Ecto neural progenitor cell (in vitro differentiated cells): Measurements from ENCODE around the gene NRG4.
"Not testable (repeated sequence)": the region's sequence is repeated elsewhere in the genome, so short reads cannot be mapped to it uniquely, and the experiment has no call there.

Experiments used
- DNase-seq: peaks from one replicate; pipeline ENCODE4 v3.0.0-alpha.2; 2018; ENCODE audit warnings: low spot score

Gene NRG4

DNA sequence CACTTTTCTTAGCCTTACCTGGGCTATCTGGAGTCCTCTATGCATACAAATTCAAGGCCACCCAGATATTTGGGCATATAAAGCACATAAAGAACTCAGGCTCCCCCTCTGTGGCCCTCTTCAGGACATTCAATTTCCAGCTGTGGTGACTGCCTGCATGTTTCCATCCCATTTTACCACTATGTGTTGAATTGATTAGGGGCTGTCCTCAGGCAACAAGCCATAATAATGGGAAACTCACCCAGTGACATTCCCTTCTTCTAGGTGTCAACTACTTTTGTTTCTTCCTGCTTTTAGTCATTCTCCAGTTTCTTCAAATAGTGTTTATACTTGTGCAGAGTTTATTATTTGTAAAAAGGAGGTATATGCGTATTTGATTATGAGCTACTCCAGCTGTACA, 18.0 kb downstream of the NRG4 start:
- no peak for DNase-seq

DNA sequence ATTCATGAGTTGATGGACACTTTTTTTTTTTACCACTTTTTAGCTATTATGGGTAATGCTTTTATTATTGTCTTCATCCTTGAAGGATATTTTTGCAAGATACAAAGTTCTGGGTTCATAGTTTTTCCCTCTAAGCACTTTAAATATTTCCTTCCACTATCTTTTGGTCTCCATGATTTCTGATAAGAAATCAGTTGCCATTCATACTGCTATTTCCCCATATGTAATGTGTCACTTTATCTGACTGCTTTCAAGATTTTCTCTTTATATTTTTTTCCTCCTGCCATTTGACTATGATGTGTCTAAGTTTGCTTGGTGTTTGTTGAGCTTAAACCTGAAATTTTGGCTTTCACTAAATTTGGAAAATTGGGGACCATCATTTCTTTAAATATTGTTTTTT, 19.3 kb downstream of the NRG4 start:
- DNase-seq, result no peak

DNA sequence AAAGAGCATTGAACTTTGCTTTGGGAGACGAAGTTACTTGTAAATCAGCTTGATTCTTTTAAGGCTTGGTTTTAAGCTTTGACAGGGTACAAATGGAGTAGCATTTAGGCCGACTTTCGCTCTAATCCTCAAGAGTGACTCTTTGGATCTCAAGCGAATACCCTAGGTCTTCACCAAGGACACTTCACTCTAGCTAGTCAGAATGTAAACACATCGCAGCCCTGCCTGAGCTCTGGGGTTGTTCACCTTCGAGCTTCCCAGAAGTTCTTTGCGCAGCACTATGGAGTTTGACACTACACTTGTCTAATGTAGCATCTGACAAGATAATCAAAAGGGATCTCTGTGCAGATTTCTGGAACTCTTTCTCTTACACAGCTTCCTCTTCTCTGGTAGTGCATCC, 22.3 kb downstream of the NRG4 start:
- DNase-seq, result no peak

DNA sequence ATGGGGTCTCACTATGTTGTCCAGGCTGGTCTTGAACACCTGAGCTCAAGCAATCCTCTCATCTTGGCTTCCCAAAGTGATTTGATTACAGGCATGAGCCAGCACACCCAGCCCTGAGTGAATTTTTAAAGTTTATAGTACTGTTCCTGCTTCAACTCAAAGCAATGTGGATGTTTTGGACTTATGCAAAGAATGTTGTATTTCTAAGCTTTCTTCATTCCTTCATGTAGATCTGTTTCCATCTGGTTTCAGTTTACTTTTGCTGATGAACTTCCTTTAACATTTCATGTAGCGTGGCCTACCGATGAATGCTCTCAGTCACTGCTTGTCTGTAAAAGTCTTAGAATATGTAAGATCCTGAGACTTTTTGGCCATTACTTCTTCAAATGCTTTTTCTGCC, 23.2 kb downstream of the NRG4 start:
- DNase-seq, result no peak

DNA sequence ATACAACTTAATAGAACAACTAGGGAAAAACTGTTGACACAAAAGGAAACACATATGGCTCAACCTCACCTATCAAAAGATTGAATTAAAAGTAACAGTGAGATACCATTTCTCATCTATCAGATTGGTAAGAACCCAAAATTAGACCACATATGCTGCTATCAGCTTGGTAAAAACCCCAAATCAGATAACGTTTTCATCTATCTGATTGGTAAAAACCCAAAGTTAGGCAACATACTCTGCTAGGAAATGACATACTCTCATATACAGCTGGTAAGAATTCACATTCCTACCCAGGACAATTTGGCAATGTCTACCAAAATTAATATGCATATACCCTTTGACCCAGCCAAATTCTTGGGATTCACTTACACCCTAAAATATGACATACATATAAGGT, 26.3 kb downstream of the NRG4 start:
- DNase-seq, result no peak

DNA sequence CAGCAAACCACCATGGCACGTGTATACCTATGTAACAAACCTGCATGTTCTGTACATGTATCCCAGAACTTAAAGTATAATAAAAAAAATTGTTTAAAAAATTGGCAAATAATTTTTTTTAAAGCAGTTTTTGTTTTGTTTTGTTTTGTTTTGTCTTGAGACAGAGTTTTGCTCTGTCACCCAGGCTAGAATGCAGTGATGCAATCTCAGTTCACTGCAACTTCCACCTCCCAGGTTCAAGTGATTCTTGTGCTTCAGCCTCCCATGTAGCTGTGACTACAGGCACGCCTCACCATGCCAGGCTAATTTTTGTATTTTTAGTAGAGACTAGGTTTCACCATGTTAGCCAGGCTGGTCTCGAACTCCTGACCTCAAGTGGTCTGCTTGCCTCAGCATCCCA, 27.5 kb downstream of the NRG4 start:
- DNase-seq, result not testable (repeated sequence)

DNA sequence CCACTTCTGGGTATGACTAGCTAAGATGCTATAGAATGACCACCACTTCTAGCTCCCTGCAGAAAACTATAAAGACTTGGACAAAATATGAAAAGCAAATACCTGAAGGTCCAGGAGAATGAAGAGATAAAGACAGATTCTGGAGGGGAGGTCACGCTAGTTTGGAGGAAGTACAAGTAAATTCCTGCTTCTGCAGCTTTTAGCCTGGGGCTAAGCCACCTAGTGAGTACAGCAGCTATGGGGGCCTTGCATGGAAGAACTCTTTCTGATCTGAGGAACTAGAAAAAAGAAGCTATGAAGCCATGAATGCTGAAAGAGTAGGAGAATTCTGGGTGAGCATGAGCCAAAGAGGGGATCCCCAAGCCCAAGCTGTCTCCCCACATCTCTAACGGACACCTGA, 29.8 kb downstream of the NRG4 start:
- no peak for DNase-seq

DNA sequence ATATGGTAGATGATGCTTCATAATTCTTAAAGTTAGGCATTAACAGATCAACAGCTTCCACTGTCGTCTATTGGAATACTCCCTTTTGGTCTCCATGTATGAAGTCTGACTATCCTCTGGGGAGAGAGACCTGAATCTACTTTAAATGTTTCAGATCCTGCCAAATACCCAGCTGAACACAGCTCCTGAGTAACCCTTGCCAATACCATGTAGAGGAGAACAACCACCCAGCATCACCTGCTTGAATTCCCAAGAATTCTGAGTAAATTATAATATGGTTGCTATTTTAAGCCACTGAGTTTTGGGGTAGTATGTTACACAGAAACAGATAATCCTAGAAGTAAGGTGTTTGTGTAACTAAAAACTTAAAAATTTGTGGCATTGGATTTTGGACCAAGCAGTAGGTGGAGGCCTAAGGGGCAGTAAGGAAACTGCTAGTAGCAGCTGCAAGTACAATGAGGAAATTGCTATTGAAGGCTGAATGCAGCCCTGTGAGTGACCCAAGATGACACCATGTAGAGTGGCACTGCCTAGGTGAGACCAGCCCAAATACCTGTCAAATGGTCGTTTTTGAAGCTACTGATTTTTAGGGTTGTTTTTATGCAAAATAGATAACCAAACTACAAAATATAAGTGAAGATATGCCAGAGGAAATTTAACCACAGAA, 30.9 kb downstream of the NRG4 start:
- DNase-seq, result no peak

DNA sequence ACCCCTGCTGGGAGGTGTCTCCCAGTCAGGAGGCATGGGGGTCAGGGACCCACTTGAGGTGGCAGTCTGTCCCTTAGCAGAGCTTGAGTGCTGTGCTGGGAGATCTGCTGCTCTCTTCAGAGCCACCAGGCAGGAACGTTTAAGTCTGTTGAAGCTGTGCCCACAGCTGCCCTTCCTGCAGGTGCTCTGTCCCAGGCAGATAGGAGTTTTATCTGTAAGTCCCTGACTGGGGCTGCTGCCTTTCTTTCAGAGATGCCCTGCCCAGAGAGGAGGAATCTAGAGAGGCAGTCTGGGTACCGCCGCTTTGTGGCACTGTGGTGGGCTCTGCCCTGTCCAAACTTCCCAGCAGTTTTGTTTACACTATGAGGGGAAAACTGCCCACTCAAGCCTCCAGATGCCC, 35.5 kb downstream of the NRG4 start:
- DNase-seq, result not testable (repeated sequence)

DNA sequence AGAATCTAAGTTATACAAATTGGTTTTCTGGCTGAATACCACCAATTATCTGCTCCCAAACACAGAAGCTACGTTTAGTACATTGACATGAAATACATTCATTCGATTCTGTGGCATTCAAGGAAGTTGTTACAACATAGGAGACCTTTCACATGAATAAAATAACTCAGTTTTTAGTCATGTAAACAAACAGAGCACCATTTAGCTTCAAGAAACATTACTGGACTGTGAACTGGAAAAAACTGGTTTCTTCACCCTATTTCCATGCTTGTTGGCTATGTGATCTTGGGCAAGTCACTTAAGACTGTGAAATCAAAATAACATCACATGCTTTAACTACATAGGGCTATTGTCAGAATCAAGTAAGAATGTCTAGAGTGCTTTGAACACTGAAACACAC, 46.2 kb downstream of the NRG4 start:
- no peak for DNase-seq

DNA sequence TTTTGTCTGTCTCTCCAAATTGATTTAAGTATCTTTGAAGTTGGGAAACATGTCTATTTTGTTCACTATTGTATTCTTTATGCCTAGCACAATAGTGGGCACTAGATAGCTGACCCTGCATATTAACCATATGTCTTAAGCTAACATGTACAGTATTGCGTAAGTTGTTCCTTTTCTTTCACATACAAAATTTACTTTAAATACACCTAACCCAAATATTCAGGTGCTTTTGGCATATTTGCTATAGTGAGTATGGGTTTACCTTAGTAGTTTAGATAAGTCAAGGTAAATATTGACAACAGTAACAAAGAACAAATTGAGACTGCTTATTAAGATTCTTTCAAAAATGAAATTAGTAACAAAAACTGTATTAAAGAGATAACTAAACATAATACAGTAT, 50.9 kb downstream of the NRG4 start:
- DNase-seq, result no peak

DNA sequence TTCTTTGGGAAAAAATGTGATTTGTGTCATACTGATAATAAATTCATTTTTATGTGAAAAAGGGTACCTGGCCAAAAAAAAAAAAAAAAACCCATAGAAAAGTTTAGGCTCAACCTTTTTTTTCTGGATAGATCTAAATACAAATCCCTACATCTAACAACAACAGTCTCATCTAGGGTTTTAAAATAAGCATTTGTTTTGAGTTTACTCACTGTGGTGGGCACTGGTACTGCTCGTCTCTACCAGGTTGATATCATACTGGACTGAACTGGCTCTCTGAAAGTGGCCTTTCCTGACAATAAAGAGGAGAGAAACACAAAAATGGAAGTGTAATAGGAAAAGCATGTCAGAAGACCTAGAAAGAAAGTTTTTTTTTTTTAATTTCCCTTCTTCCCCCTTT, 56.5 kb downstream of the NRG4 start:
- no peak for DNase-seq

DNA sequence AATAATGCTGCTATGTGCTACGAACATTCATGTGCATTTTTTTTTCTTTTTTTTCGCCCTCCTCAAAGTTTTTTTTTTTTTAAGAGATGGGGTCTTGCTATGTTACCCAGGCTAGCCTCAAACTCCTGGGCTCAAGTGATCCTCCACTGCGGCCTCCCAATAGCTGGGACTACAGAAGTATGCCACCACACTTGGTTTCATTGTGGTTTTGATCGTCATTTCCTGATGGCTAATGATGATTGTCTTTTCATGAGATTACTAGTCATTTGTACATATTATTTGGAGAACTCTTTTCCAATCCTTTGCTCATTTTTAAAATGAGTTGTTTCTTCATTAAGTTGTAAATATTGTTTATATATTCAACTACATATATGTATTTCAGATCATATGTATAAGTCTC, 59.7 kb downstream of the NRG4 start:
- DNase-seq, result no peak

DNA sequence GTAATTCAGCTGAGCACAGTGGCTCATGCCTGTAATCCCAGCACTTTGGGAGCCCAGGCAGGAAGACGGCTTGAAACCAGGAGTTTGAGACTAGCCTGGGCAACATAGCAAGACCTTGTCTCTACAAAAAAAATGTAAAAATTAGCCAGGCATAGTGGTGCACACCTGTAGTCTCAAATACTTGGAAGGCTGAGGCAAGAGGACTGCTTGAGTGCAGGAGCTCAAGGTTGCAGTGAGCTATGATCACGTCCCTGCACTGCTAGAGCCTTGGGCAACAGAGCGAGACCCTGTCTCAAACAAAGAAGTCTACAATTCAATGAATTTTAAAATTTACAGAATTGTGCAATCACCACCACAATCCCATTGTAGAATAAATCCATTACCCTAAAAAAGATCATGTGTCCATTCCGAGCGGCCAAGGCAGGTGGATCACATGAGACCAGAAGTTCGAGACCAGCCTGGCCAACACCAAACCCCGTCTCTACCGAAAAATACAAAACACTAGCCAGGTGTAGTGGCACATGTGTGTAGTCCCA, 63.4 kb downstream of the NRG4 start:
- DNase-seq, result no peak

DNA sequence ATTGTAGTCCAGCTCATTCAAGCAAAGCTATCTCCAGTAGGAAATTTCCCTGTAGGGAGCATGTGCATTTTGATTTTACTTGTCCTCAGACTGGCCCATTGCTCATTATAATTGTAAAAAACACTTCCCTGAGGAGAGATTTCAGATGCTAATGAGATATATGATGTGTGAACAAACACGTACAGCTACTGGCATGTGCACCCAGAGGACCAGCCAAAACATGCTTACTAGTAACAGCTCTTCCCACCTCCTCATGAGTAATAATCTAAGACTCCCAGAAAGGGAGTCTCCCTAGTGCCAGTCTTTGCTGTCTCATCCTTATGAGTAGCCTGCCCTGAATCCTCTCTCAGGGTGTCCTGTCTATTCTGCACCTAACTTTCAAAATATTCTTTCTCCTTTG, 65.1 kb downstream of the NRG4 start:
- no peak for DNase-seq

DNA sequence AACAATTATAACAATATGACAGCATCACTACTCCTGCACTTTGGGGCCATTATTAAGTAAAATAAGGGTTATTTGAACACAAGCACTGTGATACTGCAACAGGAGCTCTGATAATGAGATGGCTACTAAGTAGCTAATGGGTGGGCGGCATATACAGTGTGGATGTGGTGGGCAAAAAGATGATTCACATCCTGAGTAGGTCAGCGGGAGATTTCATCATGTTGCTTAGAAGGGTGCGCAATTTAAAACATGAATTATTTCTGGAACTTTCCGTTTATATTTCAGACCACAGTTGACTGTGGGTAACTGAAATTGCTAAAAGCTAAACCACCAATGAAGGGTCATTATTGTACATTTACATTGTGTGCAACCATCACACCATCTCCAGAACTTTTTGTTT, 66.3 kb downstream of the NRG4 start:
- no peak for DNase-seq

DNA sequence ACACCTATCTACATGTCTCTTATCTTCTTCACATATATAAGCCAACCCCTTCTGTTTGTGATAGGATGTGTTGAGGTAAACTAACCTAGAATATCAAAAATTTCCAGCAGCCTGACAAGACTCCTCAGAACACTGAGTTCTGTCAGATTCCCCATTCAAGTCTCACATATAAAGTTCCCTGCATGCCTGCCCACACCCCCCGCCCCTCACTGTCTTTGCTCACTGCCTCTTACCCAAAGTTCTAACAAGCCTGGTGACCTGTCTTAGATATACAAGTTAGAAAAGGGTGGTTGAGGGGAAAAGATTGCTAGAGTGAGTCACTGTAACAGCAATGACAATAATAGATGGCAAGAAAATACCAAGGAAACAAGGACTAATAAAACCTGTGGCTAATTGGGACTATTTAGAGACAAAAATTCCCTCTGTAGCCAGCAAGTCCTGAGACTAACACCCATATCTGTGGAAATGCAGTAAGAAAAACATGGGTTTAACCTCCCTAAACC, 68.5 kb downstream of the NRG4 start:
- DNase-seq, result no peak

DNA sequence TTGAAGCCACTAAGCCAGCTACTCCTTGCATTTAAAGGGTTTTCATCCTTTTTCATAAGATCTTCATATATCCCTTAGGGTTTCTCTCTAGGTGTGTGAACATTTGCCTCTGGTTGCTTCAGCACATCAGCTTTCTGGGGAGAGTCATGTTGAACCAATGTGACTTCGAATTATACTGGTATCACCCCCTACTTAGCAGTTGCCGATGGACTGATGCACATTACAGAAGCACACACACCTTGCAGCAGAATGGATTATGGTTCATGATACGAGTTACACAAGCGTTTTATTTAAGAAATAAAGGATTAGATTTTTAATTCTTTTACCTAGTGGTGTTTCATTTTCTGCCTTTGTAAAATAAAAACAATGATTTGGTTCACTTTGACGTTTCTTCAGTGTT, 69.0 kb downstream of the NRG4 start:
- no peak for DNase-seq

DNA sequence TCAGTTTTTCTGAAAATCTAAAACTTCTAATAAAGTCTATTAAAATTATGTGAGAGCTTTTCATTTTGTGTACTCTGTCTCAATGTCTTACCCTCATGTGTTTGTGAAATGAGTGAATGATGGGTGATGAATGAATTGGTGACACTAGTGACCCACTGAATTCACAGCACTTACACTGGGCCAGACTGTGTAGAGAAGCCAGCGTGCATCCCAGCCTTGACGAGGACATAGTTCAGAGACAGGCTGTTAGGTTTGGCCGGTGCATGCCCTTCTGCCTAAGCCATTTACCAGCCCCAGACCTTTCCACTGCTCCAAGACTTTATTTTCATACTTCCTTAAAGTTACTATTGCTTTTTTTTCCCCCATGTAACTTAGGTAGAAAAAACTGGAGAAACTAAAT, 69.8 kb downstream of the NRG4 start:
- DNase-seq, result no peak

DNA sequence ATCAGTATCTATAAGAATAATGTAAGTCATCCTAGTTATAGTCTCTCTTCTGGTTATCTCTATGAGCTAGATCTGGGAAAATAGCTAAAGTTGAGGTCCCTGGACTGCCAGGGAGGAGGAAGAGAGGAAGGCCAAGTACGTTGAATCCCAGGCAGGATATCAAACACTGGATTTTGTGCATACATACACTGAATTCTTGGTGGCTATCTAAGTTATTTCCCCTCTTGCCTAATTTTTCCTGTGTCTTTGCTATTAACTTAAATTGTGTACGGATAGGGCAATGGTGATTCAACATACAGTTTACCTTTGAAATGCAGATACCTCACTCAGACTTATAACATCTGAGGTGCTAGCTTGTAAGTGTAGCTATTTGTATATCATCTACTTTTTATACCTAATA, 81.4 kb downstream of the NRG4 start:
- DNase-seq, result no peak

DNA sequence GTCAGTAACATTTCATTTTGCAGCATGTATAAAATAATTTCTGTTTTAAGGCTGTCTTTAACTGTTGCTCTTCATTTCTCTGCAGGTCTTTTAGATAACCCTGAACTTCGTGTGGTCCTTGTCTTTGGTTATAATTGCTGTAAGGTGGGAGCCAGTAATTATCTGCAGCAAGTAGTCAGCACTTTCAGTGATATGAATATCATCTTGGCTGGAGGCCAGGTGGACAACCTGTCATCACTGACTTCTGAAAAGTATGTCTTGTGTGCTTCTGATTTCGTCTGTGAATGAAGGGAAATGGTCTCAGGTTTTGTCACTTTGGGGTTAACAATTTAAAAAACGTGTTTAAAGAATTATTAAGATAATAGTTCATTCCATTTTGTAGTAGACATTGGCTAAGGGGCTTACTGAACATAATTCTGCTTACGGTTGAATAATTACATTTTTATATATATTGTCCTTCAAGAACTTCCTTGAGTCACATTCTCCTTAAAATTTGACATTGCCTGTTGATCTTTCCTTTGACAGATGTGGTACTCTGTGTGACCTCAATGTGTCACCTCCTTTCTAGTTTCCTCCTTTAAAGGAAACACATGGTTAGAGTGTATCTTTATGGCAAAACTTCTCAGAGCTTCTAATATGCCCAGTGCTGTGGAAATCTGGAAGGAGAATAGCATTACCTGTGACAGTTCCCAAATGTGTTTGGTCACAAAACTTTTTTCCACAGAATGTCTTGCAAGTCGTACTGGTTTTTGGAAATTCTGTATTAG, 82.2 kb downstream of the NRG4 start:
- DNase-seq, result no peak

DNA sequence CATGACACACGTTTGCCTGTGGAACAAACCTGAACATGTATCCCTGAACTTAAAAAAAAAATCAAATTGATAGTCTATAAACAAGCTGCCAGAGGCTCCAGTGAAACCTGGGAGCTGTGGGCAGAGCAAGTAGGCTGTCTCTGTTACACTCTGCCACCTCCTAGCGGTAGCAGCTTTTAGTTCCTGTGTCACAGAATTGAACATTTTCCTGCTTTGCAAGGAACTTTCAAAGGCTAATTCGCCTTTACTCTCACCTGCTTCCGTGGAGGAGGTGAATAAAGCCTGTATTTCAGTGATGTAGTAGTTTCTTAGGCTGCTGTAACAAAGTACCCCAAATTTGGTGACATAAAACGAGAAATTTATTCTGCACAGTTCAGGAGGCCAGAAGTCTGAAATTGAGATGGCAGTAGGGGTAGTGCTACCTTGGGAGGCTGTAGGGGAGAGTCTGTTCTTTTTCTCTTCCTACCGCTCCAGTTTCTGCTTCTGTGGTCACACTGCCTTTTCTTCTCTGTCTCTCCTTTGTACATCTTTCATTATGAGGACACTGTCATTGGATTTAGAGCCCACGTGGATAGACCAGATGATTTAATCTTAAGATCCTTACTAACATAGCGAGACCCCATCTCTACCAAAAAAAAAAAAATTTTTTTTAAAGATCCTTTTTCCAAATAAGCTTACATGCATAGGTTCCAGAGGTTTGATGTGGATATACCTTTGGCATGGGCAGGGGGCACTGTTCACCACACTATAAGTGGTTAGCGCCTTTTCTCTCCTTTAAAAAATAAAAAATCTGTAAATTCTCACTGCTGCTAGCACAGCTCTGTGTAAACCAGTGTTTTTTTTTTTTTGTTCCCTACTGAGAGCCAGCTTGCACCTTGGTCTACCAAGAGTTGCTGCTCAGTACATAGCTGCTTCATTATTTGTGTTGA, 83.3 kb downstream of the NRG4 start:
- peak; percentile 58 for DNase-seq
